GM10847 (cell line): Measurements from ENCODE around the gene ST6GALNAC1.

Experiments
- POLR2A ChIP-seq: IDR thresholded peaks from 2 replicates; pipeline ENCODE4 v1.6.1; 2011; ENCODE audit not compliant: insufficient read length; ENCODE audit errors: extremely low read depth

ST6GALNAC1 gene

GRCh38 chr17:76635659-76636360 lies 7.7 kb downstream of the ST6GALNAC1 start:
- no peak for TF ChIP-seq POLR2A

GRCh38 chr17:76635039-76635438 lies 8.5 kb downstream of the ST6GALNAC1 start:
- no peak for TF ChIP-seq POLR2A

GRCh38 chr17:76633628-76634328 lies 9.8 kb downstream of the ST6GALNAC1 start:
- TF ChIP-seq POLR2A = no peak

GRCh38 chr17:76631821-76632565 lies 11.6 kb downstream of the ST6GALNAC1 start:
- no peak for TF ChIP-seq POLR2A

GRCh38 chr17:76630151-76630550 lies 13.4 kb downstream of the ST6GALNAC1 start:
- TF ChIP-seq POLR2A = no peak

GRCh38 chr17:76627510-76627909 lies 16.0 kb downstream of the ST6GALNAC1 start:
- no peak for TF ChIP-seq POLR2A

GRCh38 chr17:76626442-76626841 lies 17.1 kb downstream of the ST6GALNAC1 start:
- no peak for TF ChIP-seq POLR2A

GRCh38 chr17:76625496-76625895 lies 18.1 kb downstream of the ST6GALNAC1 start:
- no peak for TF ChIP-seq POLR2A

- TF ChIP-seq POLR2A = no peak
Observed at GRCh38 chr17:76623271-76624146, 20.0 kb downstream of the ST6GALNAC1 start.

GRCh38 chr17:76617838-76618237 lies 25.7 kb downstream of the ST6GALNAC1 start:
- TF ChIP-seq POLR2A = no peak

GRCh38 chr17:76614912-76615617 lies 28.5 kb downstream of the ST6GALNAC1 start:
- no peak for TF ChIP-seq POLR2A

GRCh38 chr17:76612977-76613851 lies 30.3 kb downstream of the ST6GALNAC1 start:
- TF ChIP-seq POLR2A = no peak

GRCh38 chr17:76612465-76612864 lies 31.1 kb downstream of the ST6GALNAC1 start:
- TF ChIP-seq POLR2A = no peak
